ENCODE data around the gene ADAMTS3. TPM values are rescaled to one million over a fixed set of nuclear protein-coding genes. Genes with fewer than 3 reads are reported as not detected.
"Not testable (repeated sequence)": the region's sequence is repeated elsewhere in the genome, so short reads cannot be mapped to it uniquely, and the experiment has no call there.

ADAMTS3 gene
- total and polyA plus RNA-seq, 8 donors, result 0.13 to 6.8 (median 0.24) TPM; not detected in 2

DNA sequence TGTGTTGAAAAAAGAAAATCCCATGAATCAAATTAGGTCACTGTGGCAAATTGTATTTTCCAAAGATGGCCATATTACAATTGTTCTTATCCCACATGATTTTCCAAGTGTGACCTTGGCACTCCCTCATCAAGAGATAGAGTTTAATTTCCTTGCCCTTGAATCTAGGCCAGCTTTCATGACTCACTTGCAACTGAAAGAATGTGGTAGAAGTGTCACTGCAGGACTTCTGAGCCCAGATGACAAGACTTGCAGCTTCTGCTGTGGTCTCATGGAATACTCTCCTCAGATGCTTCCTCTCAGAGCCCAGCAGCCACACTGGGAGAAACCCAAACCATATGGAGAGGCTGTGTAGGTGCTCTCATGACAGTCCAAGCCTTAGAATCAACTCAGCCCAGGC lies 139.0 kb downstream of the ADAMTS3 start:
- intact Hi-C loops (cut with DNase I; ENCODE audit: low total_unique reads), result no loop called here
- Histone ChIP-seq H3K4me3 (no peak overlapping the region), H3K36me3 (no peaks in the 10 kb centered on the region), H3K27ac (no peak overlapping the region), H3K9me3 (no peaks in the 10 kb centered on the region), H3K27me3 (no peaks in the 10 kb centered on the region), H3K4me1 (no peaks in the 10 kb centered on the region)
- DNase-seq, result no peak
- no peak for TF ChIP-seq POLR2A (IDR thresholded peaks at IDR 0.05)
- no peak for TF ChIP-seq EP300 (IDR thresholded peaks at IDR 0.05)
- TF ChIP-seq, protein P1, sequence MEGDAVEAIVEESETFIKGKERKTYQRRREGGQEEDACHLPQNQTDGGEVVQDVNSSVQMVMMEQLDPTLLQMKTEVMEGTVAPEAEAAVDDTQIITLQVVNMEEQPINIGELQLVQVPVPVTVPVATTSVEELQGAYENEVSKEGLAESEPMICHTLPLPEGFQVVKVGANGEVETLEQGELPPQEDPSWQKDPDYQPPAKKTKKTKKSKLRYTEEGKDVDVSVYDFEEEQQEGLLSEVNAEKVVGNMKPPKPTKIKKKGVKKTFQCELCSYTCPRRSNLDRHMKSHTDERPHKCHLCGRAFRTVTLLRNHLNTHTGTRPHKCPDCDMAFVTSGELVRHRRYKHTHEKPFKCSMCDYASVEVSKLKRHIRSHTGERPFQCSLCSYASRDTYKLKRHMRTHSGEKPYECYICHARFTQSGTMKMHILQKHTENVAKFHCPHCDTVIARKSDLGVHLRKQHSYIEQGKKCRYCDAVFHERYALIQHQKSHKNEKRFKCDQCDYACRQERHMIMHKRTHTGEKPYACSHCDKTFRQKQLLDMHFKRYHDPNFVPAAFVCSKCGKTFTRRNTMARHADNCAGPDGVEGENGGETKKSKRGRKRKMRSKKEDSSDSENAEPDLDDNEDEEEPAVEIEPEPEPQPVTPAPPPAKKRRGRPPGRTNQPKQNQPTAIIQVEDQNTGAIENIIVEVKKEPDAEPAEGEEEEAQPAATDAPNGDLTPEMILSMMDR (IDR thresholded peaks at IDR 0.05), result no peak
- TF ChIP-seq POLR2AphosphoS5 (IDR thresholded peaks at IDR 0.05), result no peak

DNA sequence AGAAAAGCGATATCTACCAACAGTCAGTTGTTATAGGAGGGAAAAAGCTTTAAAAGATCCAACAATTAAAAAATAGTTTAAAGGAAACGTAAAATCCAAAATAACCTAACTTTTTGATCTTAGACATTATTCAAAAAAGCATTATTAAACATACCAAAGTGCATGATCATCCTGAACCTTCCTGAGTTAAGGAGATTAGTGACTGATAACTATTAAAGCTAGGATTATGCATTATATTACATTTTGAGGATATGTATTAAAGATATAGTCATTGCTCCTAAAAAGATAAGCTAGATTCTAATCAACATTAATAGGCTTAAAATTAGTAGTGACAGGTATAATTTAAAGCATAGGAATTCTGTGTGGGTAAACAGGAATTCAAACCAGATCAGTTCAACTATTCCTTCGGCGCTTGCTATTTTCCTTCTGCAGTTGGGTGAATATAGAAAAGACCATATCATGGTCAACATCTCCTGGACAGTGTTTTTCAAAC lies 139.6 kb downstream of the ADAMTS3 start:
- no peak overlapping the region for H3K4me3 ChIP-seq
- 90 to 93% (median 92%) methylated on average over 4 of the region's 4 CpGs for WGBS, 5 donors
- intact Hi-C loops (cut with DNase I; ENCODE audit: low total_unique reads), result no loop called here
- H3K36me3 ChIP-seq, result no peaks in the 10 kb centered on the region
- TF ChIP-seq EP300 (IDR thresholded peaks at IDR 0.05) (no peak), POLR2AphosphoS5 (IDR thresholded peaks at IDR 0.05) (no peak), POLR2A (IDR thresholded peaks at IDR 0.05) (no peak)
- TF ChIP-seq, protein P1 (IDR thresholded peaks at IDR 0.05), result no peak
- no peak overlapping the region for H3K27ac ChIP-seq
- H3K4me1 ChIP-seq, result no peaks in the 10 kb centered on the region
- no peaks in the 10 kb centered on the region for H3K9me3 ChIP-seq
- H3K27me3 ChIP-seq, result no peaks in the 10 kb centered on the region
- no peak for DNase-seq

DNA sequence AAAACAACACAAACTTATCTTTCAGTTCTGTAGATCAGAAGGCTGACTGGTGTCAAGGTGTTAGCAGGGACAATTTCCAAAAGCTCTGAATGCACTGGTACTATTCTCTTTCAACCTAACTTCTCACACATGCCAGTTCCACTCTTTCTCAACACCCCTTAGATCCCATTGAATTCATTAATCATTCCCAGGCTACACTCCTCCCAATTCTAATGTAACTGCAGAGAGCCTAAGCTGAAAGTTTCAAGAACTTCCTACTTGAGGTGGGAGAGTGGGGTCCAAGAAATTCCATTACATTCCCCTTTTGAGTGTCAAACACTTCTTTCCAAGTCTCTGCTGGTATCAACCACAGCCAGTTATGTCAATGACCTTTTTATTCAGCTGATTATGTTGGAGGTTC lies 142.0 kb downstream of the ADAMTS3 start:
- H3K9me3 ChIP-seq, result no peaks in the 10 kb centered on the region
- no peak overlapping the region for H3K4me3 ChIP-seq
- TF ChIP-seq, protein P1 (IDR thresholded peaks at IDR 0.05), result no peak
- TF ChIP-seq POLR2A (IDR thresholded peaks at IDR 0.05) (no peak), EP300 (IDR thresholded peaks at IDR 0.05) (no peak), POLR2AphosphoS5 (IDR thresholded peaks at IDR 0.05) (no peak)
- no peak overlapping the region for H3K27ac ChIP-seq
- no peaks in the 10 kb centered on the region for H3K4me1 ChIP-seq
- intact Hi-C loops (cut with DNase I; ENCODE audit: low total_unique reads), result no loop called here
- no peaks in the 10 kb centered on the region for H3K36me3 ChIP-seq
- DNase-seq, result no peak
- H3K27me3 ChIP-seq, result no peaks in the 10 kb centered on the region

DNA sequence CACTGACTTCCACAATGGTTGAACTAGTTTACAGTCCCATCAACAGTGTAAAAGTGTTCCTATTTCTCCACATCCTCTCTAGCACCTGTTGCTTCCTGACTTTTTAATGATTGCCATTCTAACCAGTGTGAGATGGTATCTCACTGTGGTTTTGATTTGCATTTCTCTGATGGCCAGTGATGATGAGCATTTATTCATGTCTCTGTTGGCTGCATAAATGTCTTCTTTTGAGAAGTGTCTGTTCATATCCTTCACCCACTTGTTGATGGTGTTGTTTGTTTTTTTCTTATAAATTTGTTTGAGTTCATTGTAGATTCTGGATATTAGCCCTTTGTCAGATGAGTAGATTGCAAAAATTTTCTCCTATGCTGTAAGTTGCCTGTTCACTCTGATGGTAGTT lies 143.1 kb downstream of the ADAMTS3 start:
- H3K4me1 ChIP-seq; H3K4me3 ChIP-seq; DNase-seq; H3K36me3 ChIP-seq; H3K27ac ChIP-seq; H3K9me3 ChIP-seq; H3K27me3 ChIP-seq; intact Hi-C loops (cut with DNase I; ENCODE audit: low total_unique reads): not testable (repeated sequence)

DNA sequence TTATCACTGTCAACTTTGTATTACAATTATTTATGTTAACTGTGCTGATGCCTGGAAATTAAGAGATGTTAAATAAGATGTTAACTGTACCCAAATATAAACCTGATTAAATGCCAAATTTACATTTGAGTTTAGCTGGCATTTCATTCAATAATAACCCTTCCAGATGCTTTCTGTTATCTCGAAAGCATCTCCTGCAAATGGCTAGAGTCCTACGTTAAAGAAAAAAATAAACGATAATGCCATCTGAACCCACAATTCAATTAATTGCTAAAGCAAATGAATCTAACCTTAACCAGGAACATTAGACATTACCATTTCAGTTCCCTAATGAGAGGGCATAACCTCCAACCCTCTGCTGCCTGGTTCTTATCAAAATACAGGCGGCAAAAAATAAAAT lies 145.0 kb downstream of the ADAMTS3 start:
- Histone ChIP-seq H3K9me3 (no peaks in the 10 kb centered on the region), H3K4me3 (no peak overlapping the region), H3K27me3 (no peaks in the 10 kb centered on the region), H3K4me1 (no peaks in the 10 kb centered on the region), H3K36me3 (no peaks in the 10 kb centered on the region), H3K27ac (no peak overlapping the region)
- intact Hi-C loops (cut with DNase I; ENCODE audit: low total_unique reads), result no loop called here
- DNase-seq, result no peak
- TF ChIP-seq POLR2A (IDR thresholded peaks at IDR 0.05) (no peak), POLR2AphosphoS5 (IDR thresholded peaks at IDR 0.05) (no peak), EP300 (IDR thresholded peaks at IDR 0.05) (no peak)
- TF ChIP-seq, protein P1 (IDR thresholded peaks at IDR 0.05), result no peak
- WGBS, 5 donors, result 57 to 71% (median 62%) methylated on average over 4 of the region's 4 CpGs

Data from stomach (tissue), 9 donors.